Suprapubic skin (tissue), 3 donors: ENCODE data around the gene PIAS4.

Experiments used
- CTCF ChIP-seq, 2 donors: fragments of 200-600 bp in 1 of 2; fragments of 450-650 bp in 1 of 2; sonication (generic) in 1 of 2; IDR thresholded peaks; one replicate each; pipeline ENCODE4 v1.5.1; 2016 to 2019; ENCODE audit warnings: antibody characterized with exemption in 2 of 2, mild to moderate bottlenecking in 1 of 2, moderate library complexity in 1 of 2
- POLR2A ChIP-seq, 2 donors: fragments of 450-650 bp; IDR thresholded peaks; one replicate each; pipeline ENCODE4 v1.6.1; 2017; ENCODE audit warnings: antibody characterized with exemption in 2 of 2, mild to moderate bottlenecking in 2 of 2, moderate library complexity in 2 of 2

GRCh38 chr19:4018775-4019504 lies 11.4 kb downstream of the PIAS4 start:
- no peak for TF ChIP-seq CTCF (IDR thresholded peaks at IDR 0.05)
- no peak for TF ChIP-seq POLR2A (IDR thresholded peaks at IDR 0.05)
